Smooth muscle cell (in vitro differentiated cells): ENCODE measurements around the gene ABHD4. TPM values are rescaled to one million over a fixed set of nuclear protein-coding genes. Genes with fewer than 3 reads are reported as not detected.

Source experiments
- DNase-seq: peaks from one replicate; lab custom pipeline; 2025; ENCODE audit not compliant: unreplicated experiment; lab: John Stamatoyannopoulos, UW
- H2AFZ ChIP-seq: fragments of 200-600 bp; sonication (generic); 2 replicates; pipeline ENCODE4 v1.6.0; 2016; ENCODE audit warnings: antibody characterized with exemption, low read depth, mild to moderate bottlenecking
- H3F3A ChIP-seq: fragments of 200-600 bp; sonication (generic); 2 replicates; pipeline ENCODE4 v1.6.0; 2017; ENCODE audit warnings: antibody characterized with exemption, low read depth
- H3K27ac ChIP-seq: fragments of 200-600 bp; sonication (generic); 2 replicates; pipeline ENCODE4 v1.5.1; 2016; ENCODE audit warnings: low read depth, mild to moderate bottlenecking
- H3K27me3 ChIP-seq: fragments of 200-600 bp; sonication (generic); 2 replicates; pipeline ENCODE4 v1.6.1; 2016; ENCODE audit warnings: low read depth, mild to moderate bottlenecking
- H3K36me3 ChIP-seq: fragments of 200-600 bp; sonication (generic); 2 replicates; pipeline ENCODE4 v1.5.1; 2016; ENCODE audit warnings: low read depth
- H3K4me1 ChIP-seq: fragments of 200-600 bp; sonication (generic); 2 replicates; pipeline ENCODE4 v1.5.1; 2016; ENCODE audit warnings: low read depth
- H3K4me2 ChIP-seq: fragments of 200-600 bp; sonication (generic); 2 replicates; pipeline ENCODE4 v1.6.0; 2016; ENCODE audit warnings: mild to moderate bottlenecking
- H3K4me3 ChIP-seq: fragments of 200-600 bp; sonication (generic); 2 replicates; pipeline ENCODE4 v1.5.1; 2016; ENCODE audit warnings: mild to moderate bottlenecking
- H3K79me2 ChIP-seq: fragments of 200-600 bp; sonication (generic); 2 replicates; pipeline ENCODE4 v1.6.0; 2016; ENCODE audit warnings: low read depth, mild to moderate bottlenecking
- H3K9ac ChIP-seq: fragments of 200-600 bp; sonication (generic); 2 replicates; pipeline ENCODE4 v1.6.0; 2016; ENCODE audit warnings: low read depth
- H3K9me3 ChIP-seq: fragments of 200-600 bp; sonication (generic); replicated peaks from 2 replicates; pipeline ENCODE4 v1.5.1; 2016; ENCODE audit warnings: low read depth
- H4K20me1 ChIP-seq: fragments of 200-600 bp; sonication (generic); 2 replicates; pipeline ENCODE4 v1.6.0; 2016; ENCODE audit warnings: low read depth
- CTCF ChIP-seq: fragments of 200-600 bp; sonication (generic); IDR thresholded peaks from 2 replicates; pipeline ENCODE4 v1.5.1; 2017; ENCODE audit warnings: borderline replicate concordance, mild to moderate bottlenecking, antibody characterized with exemption; ENCODE audit not compliant: insufficient read depth, poor library complexity, severe bottlenecking
- WGBS: methylation state at CpG from one replicate; pipeline ENCODE4 v1.1.7; 2016; ENCODE audit warnings: low lambda C conversion rate; 5-methylcytosine and 5-hydroxymethylcytosine counted together
- polyA plus RNA-seq: library from polyadenylated mRNA; unstranded; fragments of >200 nt; fragmentation: Nextera tagmentation; extraction: Ambion mirVana; gene quantifications from 2 replicates; pipeline ENCODE4 v1.2.1, GENCODE V29; 2016
- total RNA-seq: library from RNA; depleted of rRNA; stranded (reverse); fragments of >200 nt; gene quantifications from 2 replicates; pipeline ENCODE4 v1.2.3, GENCODE V29; 2014

Gene ABHD4
- total and polyA plus RNA-seq, 2 experiments from 2014 or later: 9.7 to 13.9 TPM

DNA sequence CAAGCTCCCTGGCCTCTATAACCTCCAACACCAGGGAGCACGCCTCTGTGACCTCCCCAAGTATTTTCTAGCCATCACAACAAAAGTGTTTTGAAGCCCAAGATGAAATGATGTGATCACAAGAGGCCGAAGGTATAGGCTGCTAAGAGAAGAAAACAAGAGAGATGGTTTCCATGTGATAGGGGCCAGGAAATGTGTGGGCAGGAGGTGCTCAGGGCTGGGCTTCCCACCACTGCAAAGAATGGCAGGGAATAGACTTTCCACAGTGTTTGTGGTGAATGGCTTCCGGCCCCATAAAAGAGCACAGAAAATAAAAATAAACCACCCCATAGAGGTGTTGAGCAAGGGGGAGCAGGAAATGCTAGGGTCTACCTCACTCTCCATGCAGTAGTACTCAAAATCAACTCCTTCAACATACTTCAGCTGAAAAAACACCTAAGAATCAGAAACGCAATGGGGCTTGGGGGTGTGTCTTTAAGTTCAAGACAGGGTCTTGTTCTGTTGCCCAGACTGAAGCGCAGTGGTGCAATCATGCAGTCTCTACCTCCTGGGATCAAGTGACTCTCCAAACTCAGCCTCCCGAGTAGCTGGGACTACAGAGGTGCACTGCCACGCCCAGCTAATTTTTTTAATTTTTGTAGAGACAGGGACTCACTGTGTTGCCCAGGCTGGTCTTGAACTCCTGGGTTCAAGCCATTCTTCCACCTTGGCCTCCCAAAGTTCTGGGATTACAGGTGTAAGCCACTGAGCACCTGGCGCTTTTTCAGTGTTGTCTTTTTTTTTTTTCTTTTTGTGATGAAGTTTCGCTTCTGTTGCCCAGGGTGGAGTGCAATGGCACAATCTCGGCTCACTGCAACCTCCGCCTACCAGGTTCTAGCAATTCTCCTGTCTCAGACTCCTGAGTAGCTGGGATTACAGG is 36.2 kb upstream of the ABHD4 start:
- peak overlapping the region; percentile 40 for H3K27ac ChIP-seq

DNA sequence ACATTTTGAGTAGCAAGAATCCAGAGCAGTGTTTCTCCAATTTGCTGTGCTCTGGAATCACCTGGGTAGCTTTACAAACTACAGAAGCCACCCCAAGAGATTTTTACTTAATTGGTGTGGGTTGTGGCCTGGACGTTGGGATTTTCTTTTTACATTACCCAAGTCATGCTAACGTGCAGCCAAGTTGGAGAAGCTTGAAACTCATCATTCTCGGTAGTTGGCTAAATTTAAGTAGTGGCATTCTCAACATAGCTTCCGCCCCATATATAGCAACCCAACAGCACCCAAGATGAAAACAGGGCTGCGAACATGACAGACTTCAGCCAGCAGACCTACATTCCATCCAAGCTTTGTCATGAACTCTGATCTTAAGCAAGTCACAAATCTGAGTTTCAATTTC is 34.1 kb upstream of the ABHD4 start:
- Histone ChIP-seq H3K79me2 (peaks cover 14% of the 10 kb centered on the region), H3K36me3 (no peaks in the 10 kb centered on the region), H3K4me3 (no peak overlapping the region), H3K27me3 (no peaks in the 10 kb centered on the region), H3K4me1 (peaks cover 25% of the 10 kb centered on the region), H3K9ac (no peak overlapping the region), H3F3A (peaks cover 15% of the 10 kb centered on the region), H2AFZ (no peak overlapping the region), H3K27ac (peak overlapping the region; percentile 49), H3K4me2 (no peak overlapping the region), H4K20me1 (peaks cover 40% of the 10 kb centered on the region), H3K9me3 (no peaks in the 10 kb centered on the region)
- TF ChIP-seq CTCF: no peak
- DNase-seq: no peak
- 70% methylated on average over 5 of the region's 5 CpGs for WGBS

More for the DNA sequence above, 36.2 kb upstream of the ABHD4 start:
- WGBS: 85% methylated on average over 11 of the region's 11 CpGs
- H4K20me1 ChIP-seq: peaks cover 32% of the 10 kb centered on the region
- H3K4me2 ChIP-seq: peak overlapping the region; percentile 53
- DNase-seq: no peak
- no peak overlapping the region for H3K9ac ChIP-seq
- no peak for TF ChIP-seq CTCF
- no peaks in the 10 kb centered on the region for H3K27me3 ChIP-seq
- peaks cover 15% of the 10 kb centered on the region for H3F3A ChIP-seq
- no peaks in the 10 kb centered on the region for H3K9me3 ChIP-seq
- H3K4me3 ChIP-seq: no peak overlapping the region
- peaks cover 25% of the 10 kb centered on the region for H3K4me1 ChIP-seq
- no peak overlapping the region for H2AFZ ChIP-seq
- no peaks in the 10 kb centered on the region for H3K36me3 ChIP-seq
- H3K79me2 ChIP-seq: peaks cover 6% of the 10 kb centered on the region

DNA sequence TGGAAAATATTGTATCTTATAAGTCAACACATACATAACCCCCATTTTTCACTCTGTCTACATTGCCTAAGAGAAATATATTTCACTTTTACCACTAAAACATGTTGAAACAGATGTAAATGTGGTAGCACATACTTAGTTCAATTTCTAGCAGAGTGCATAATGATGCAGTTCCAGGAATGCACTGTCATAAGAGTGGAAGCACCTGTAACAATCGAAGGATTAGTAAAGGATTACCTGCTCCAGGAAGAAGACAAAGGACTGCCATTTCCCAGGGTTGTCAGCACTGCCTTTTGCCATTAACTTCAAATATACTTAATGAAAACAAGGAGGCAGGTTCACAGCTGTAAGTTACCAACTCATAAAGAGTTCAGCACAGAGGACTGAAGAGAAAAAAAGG is 33.6 kb upstream of the ABHD4 start:
- Histone ChIP-seq H3K4me1 (peaks cover 25% of the 10 kb centered on the region), H3K27me3 (no peaks in the 10 kb centered on the region), H3K9ac (no peak overlapping the region), H3K79me2 (peaks cover 19% of the 10 kb centered on the region), H3K36me3 (no peaks in the 10 kb centered on the region), H2AFZ (no peak overlapping the region), H4K20me1 (peaks cover 42% of the 10 kb centered on the region), H3F3A (peaks cover 15% of the 10 kb centered on the region), H3K27ac (peak overlapping the region; percentile 49), H3K4me3 (no peak overlapping the region), H3K9me3 (no peaks in the 10 kb centered on the region), H3K4me2 (no peak overlapping the region)
- no peak for TF ChIP-seq CTCF
- WGBS: 89% methylated on average over 1 of the region's 1 CpG
- DNase-seq: no peak
